Fibroblast of villous mesenchyme (primary cell): Measurements from ENCODE around the gene CHD2. TPM values are rescaled to one million over a fixed set of nuclear protein-coding genes. Genes with fewer than 3 reads are reported as not detected.

Experiments
- DNase-seq: peaks from one replicate; pipeline ENCODE4 v3.0.0-alpha.2; 2010; ENCODE audit warnings: low read depth
- H3K4me3 ChIP-seq: 2 replicates; pipeline ENCODE4 v1.5.1; 2011; ENCODE audit warnings: low read depth, mild to moderate bottlenecking, low read length
- total RNA-seq: library from RNA; depleted of rRNA; stranded (reverse); fragments of >200 nt; gene quantifications from 2 replicates; pipeline ENCODE4 v1.2.3, GENCODE V29; 2012
- TF ChIP-seq, protein P1 (sequence below): IDR thresholded peaks from 2 replicates; pipeline ENCODE4 v1.5.1; 2012; ENCODE audit warnings: low read depth, mild to moderate bottlenecking, low read length; ENCODE audit not compliant: insufficient read depth

Gene CHD2
- total RNA-seq, 1 donor = 102 TPM

- no peak for DNase-seq
- no peak overlapping the region for H3K4me3 ChIP-seq
- TF ChIP-seq, protein P1, sequence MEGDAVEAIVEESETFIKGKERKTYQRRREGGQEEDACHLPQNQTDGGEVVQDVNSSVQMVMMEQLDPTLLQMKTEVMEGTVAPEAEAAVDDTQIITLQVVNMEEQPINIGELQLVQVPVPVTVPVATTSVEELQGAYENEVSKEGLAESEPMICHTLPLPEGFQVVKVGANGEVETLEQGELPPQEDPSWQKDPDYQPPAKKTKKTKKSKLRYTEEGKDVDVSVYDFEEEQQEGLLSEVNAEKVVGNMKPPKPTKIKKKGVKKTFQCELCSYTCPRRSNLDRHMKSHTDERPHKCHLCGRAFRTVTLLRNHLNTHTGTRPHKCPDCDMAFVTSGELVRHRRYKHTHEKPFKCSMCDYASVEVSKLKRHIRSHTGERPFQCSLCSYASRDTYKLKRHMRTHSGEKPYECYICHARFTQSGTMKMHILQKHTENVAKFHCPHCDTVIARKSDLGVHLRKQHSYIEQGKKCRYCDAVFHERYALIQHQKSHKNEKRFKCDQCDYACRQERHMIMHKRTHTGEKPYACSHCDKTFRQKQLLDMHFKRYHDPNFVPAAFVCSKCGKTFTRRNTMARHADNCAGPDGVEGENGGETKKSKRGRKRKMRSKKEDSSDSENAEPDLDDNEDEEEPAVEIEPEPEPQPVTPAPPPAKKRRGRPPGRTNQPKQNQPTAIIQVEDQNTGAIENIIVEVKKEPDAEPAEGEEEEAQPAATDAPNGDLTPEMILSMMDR = no peak
Observed at GRCh38 chr15:92970656-92971055, 70.5 kb downstream of the CHD2 start.

- H3K4me3 ChIP-seq = no peak overlapping the region
- no peak for DNase-seq
- TF ChIP-seq, protein P1 = no peak
Observed at GRCh38 chr15:92971081-92971480, 71.0 kb downstream of the CHD2 start.

DNA sequence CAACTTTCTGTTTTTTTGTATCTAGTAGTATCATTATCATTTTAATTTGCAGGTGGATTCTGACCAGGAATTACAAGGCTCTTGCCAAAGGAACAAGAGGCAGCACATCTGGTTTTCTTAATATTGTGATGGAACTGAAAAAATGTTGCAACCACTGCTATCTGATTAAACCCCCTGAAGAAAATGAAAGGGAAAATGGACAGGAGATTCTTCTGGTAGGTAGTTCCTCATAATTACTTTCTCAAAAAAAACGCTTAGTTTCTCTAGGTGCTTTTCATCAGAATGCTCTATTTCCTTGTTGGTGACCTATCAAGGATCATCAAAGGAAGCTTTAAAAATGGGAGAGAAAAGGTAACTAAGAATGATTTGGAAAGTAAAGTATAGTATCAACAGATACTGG lies 71.6 kb downstream of the CHD2 start:
- peak; percentile 28 for DNase-seq
- no peak overlapping the region for H3K4me3 ChIP-seq
- TF ChIP-seq, protein P1 = no peak

DNA sequence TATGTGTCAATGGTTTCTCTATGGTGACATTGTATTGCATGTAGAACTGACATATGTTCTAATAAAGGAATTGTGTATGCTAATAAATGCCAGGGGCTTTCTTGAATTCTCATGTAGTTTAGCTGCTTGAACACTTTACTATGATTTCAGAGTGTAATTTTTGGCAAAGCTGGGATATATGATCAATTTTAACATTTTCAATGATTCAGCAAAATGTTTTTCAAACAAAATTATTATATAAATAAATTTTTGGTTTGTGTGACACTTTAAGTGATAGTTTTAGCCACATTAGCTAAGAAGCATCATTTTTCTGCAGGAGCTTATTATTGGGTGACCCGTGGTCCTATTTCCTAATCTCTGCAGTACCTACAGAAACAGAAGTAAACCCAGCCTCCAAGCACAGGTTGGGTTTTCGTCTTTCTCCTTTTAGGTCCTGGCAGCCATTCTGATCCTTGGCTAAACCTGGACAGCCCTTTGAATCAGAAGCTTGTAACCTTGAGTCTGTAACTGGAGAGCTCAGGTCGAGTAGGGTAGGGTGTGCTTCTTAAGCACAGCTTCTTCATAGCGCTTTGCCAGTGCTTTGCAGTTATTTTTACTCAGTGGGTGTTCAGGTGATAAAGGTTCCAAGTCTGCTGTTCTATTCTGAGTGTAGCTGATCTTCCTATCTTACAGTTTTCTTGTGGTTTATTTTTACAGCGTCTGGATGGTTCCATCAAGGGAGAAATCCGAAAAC lies 74.2 kb downstream of the CHD2 start:
- DNase-seq = no peak
- no peak overlapping the region for H3K4me3 ChIP-seq
- TF ChIP-seq, protein P1 = no peak

DNA sequence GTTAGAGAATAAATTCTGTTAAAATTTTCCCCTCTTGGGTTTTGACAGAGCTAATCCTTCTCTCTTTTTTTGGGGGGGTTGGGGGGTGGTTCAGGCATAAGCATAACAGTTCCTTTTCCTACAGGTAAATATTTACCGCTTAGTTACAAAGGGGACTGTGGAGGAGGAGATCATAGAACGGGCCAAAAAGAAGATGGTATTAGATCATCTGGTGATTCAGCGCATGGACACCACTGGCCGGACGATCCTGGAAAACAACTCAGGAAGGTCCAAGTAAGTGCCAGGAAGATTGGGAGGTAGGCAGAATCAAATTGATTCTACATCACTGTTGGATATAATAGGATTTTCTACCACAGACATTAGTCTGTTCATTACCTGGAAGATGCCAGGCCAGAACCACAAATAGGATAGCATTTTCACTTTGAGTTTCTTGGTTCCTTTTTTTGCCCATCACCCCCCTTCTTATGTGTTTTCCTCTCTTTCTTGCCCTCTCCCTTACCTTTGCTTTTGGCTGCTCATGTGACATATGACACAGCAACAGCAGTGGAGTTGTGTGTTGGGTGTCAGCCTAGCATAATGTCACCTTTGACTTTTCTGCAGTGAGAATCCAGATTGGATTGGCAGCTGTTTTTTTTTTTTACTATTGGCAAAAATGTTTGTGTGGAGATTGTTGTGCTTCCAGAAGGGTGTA lies 79.0 kb downstream of the CHD2 start:
- TF ChIP-seq, protein P1 = no peak
- H3K4me3 ChIP-seq = no peak overlapping the region
- peak; percentile 32 for DNase-seq

- H3K4me3 ChIP-seq = no peak overlapping the region
- DNase-seq = no peak
- TF ChIP-seq, protein P1 = no peak
Observed at GRCh38 chr15:92981333-92981732, 81.2 kb downstream of the CHD2 start.
